Right renal cortex interstitium (tissue), 3 donors: ENCODE results near the gene MAP3K19. TPM values are rescaled to one million over a fixed set of nuclear protein-coding genes. Genes with fewer than 3 reads are reported as not detected.
A peak's percentile ranks its signal among the peaks of the same experiment; 100 is the strongest.
"Not testable (repeated sequence)": the region's sequence is repeated elsewhere in the genome, so short reads cannot be mapped to it uniquely, and the experiment has no call there.

Experiments
- DNase-seq, 3 donors: peaks; one replicate each; pipeline ENCODE4 v3.0.0-alpha.2; 2013; ENCODE audit warnings: low read depth in 3 of 3, low spot score in 2 of 3
- polyA plus RNA-seq, 3 donors: library from polyadenylated mRNA; unstranded; fragments of 120-200 nt; gene quantifications; one replicate each; pipeline ENCODE4 v1.2.1, GENCODE V29; 2013; ENCODE audit not compliant: insufficient read length in 3 of 3

MAP3K19 gene
- polyA plus RNA-seq, 3 donors: 0.36 to 0.78 (median 0.58) TPM

DNA sequence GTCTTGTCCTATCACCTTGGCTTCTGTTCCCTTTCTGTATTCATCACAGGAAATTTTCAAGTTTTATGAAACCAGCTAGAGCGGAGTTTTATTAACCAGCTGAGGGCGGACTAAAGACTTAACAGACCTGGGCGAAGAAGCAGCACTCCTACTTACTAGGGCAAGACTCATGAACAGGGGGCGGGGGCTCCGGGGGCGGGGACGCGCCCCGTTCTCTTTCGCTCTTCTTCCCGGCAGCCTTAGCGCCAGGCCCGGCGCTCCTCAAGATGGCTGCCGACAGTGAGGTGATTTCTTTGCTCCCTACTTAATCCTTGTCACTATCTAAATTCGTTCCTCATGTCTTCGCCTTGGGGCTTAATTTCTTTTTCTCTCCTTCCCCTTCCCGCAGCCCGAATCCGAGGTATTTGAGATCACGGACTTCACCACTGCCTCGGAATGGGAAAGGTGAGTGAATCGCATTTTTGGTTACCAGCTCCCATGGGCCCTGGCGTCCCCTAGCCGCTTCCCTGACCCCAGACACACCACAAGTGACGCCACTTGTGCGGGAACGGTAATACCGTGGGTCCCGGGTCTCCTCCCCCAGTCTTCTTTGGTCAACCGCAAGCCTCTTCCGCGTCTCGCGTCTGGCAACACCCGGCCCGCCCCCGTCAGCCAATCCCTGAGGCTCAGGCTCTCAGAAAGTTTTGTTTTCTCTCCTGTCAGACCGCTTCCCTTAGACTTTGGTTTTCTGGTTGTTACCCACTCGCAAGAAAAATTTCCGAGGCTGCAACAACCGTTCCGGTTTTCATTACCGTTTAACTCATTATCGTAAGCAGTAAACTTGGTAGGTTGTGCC lies 5.0 kb upstream of the MAP3K19 start, which contains the start of gene RAB3GAP1:
Gene RAB3GAP1, plus strand, starts transcription at position 251 of the 835 bp plus-strand sequence. Its CDS starts 16 bp downstream, at position 267.
- DNase-seq: peak; percentile 45 to 71 (median 58)

GRCh38 chr2:135050684-135051083 lies 3.4 kb upstream of the MAP3K19 start:
- DNase-seq: no peak

GRCh38 chr2:135050132-135050531 lies 2.9 kb upstream of the MAP3K19 start:
- no peak for DNase-seq

- DNase-seq: no peak
Observed at GRCh38 chr2:135048122-135048521, 875 bp upstream of the MAP3K19 start.

- DNase-seq: no peak
Observed at GRCh38 chr2:135043345-135043744, 3.9 kb downstream of the MAP3K19 start.

DNA sequence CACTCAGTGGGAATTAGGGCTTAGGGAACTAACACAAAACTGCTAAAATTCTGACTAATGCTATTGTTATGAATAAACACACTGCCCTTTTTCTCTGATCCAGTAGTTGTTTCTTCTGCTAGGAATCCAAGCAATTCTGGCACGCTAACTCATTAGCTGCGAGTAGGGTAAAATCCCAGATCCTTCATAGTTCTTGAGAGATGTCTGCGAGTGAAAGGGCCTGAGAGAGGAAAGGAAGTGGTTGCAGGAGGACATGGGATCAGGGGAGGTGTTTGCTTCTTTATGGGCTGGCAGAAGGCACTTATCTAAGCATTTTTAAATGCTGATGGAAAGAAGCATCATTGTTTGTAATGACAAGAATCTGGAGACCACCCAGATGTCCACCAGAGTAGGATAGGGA lies 9.4 kb downstream of the MAP3K19 start:
- no peak for DNase-seq

DNA sequence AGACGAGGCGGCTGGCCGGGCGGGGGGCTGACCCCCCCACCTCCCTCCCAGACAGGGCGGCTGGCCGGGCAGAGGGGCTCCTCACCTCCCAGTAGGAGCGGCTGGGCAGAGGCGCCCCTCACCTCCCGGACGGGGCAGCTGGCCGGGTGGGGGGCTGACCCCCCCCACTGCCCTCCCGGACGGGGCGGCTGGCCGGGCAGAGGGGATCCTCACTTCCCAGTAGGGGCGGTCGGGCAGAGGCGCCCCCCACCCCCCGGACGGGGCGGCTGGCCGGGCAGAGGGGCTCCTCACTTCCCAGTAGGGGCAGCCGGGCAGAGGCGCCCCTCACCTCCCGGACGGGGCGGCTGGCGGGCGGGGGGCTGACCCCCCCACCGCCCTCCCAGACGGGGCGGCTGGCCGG lies 14.0 kb downstream of the MAP3K19 start:
- DNase-seq: not testable (repeated sequence)

GRCh38 chr2:135030826-135031225 lies 16.4 kb downstream of the MAP3K19 start:
- peak; percentile 14 to 33 (median 29) for DNase-seq

GRCh38 chr2:135029481-135030134 lies 17.6 kb downstream of the MAP3K19 start:
- DNase-seq: no peak

DNA sequence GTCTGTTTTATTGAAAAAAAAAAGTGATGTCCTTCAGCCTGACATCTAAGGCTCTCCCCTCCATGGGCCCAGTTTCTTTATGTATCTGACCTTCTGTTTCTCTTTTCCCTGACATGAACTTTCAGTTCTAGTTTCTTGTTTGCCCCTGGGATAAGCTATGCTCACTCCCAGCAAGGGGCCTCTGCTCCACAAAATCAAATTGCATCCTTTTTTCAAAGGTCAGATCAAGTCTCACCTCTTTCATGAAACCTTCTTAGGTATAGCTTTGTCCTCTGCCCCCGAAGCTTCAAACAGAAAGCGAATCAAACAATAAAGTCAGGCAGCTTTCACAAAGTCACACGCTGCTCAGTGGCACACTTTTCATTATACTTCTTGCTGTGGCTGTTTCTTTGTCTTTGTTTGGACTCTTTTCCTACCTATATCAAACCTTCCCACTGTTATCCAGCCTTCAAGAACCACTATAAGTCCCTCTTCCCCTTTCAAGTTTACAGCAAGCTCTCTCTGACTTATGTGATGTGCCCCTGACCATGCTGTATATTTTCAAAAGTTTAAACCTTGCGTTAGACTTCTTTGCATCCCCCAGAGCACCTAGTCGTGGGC lies 23.3 kb downstream of the MAP3K19 start:
- no peak for DNase-seq

- no peak for DNase-seq
Observed at GRCh38 chr2:135022952-135023880, 24.0 kb downstream of the MAP3K19 start.

GRCh38 chr2:135021618-135022017 lies 25.6 kb downstream of the MAP3K19 start:
- no peak for DNase-seq

GRCh38 chr2:135011633-135012032 lies 35.6 kb downstream of the MAP3K19 start:
- DNase-seq: no peak

GRCh38 chr2:135010200-135010942 lies 36.9 kb downstream of the MAP3K19 start:
- DNase-seq: no peak

- no peak for DNase-seq
Observed at GRCh38 chr2:135009339-135009738, 37.9 kb downstream of the MAP3K19 start.

DNA sequence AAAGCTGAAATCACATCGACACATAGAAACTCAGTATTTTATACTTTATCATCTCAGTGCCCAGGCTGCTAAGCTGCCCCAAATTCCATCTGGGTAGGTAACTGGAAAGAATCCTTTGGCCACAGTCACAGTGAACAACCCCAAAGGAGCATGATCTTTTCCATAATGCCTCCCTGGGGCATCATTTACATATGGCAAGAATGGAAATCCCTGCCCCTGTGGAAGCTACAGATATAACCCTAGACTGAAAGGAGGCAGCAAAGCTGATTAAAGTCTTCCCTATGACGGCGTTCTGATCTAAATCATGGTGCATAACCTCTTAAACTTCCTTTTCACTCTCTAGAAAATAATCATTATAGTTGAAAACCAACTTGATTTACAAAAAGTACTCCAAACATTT lies 41.5 kb downstream of the MAP3K19 start:
- DNase-seq: no peak

GRCh38 chr2:135004005-135004746 lies 43.1 kb downstream of the MAP3K19 start:
- DNase-seq: peak; percentile 29 to 51 (median 34)

GRCh38 chr2:135002836-135003235 lies 44.4 kb downstream of the MAP3K19 start:
- no peak for DNase-seq

- no peak for DNase-seq
Observed at GRCh38 chr2:134999521-134999920, 47.7 kb downstream of the MAP3K19 start.
